GM13976 (cell line): ENCODE measurements around the gene GPHN.
"Not testable (repeated sequence)": the region's sequence is repeated elsewhere in the genome, so short reads cannot be mapped to it uniquely, and the experiment has no call there.

Source experiments
- DNase-seq: peaks from one replicate; pipeline ENCODE4 v3.0.0; 2012; ENCODE audit warnings: low spot score
- in situ Hi-C: fragments of 300-500 bp; cut with MboI; formaldehyde crosslinking; loops from one replicate; pipeline ENCODE4 v1.12.0; 2022; ENCODE audit warnings: low sequenced_read_pairs, mixed read lengths, inconsistent platforms; ENCODE audit not compliant: unreplicated experiment
- TF ChIP-seq, protein P1 (sequence below): IDR thresholded peaks from 2 replicates; pipeline ENCODE4 v1.5.1; 2012; ENCODE audit warnings: borderline replicate concordance, mild to moderate bottlenecking; ENCODE audit not compliant: insufficient read depth; ENCODE audit errors: extremely low read depth, missing control alignments, control extremely low read depth

Gene GPHN

DNA sequence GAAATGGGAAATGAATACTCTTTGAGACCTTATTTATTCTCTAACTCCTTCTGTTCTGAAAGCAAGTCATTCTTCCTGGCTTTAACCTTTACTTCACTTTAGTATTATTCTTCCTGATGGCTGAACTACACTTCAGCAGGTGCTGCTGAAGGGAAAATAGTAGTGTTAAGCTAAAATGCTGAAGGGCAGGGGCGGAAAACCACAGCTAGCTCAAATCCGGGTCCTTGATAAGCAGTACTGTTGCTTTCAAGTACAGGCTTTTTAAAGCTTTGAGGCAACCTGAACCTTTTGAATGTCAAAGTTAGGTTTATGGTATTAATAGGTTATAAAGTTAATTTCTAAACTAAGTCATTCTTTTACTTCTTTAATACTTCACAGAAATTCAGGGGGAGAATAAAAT is 11.0 kb upstream of the GPHN start:
- TF ChIP-seq, protein P1, sequence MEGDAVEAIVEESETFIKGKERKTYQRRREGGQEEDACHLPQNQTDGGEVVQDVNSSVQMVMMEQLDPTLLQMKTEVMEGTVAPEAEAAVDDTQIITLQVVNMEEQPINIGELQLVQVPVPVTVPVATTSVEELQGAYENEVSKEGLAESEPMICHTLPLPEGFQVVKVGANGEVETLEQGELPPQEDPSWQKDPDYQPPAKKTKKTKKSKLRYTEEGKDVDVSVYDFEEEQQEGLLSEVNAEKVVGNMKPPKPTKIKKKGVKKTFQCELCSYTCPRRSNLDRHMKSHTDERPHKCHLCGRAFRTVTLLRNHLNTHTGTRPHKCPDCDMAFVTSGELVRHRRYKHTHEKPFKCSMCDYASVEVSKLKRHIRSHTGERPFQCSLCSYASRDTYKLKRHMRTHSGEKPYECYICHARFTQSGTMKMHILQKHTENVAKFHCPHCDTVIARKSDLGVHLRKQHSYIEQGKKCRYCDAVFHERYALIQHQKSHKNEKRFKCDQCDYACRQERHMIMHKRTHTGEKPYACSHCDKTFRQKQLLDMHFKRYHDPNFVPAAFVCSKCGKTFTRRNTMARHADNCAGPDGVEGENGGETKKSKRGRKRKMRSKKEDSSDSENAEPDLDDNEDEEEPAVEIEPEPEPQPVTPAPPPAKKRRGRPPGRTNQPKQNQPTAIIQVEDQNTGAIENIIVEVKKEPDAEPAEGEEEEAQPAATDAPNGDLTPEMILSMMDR, result no peak
- in situ Hi-C loops, result loop anchor here (25.0 kb wide), 1 partner anchor 640 kb away; no protein-coding TSS in a partner anchor
- no peak for DNase-seq

DNA sequence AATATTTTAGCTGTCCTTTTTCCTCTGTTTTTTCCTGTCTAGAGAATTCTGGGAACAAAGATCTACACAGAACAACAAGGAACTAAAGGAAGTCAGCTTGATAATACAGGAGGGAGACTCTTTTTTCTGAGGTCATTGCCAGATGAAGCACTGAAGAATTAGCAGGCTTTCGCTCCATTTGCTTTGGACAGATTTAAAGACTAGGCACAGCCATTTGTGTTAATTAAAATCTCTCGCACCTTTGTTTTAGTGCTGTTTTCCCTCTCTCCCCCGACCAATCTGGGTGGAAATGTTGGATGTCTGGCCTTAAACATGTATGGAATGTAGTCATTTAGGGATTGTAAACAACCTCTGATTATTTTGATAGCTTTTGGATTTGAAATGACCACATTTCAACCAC is 9.6 kb upstream of the GPHN start:
- no peak for DNase-seq
- in situ Hi-C loops, result loop anchor here (25.0 kb wide), 1 partner anchor 639 kb away; no protein-coding TSS in a partner anchor
- TF ChIP-seq, protein P1, result no peak

- DNase-seq, result no peak
- TF ChIP-seq, protein P1, result no peak
- in situ Hi-C loops, result no loop called here
These were observed 6.4 kb upstream of the GPHN start for GRCh38 chr14:66501592-66501991.

- DNase-seq, in situ Hi-C loops: not testable (repeated sequence)
These were observed 5.1 kb upstream of the GPHN start for GRCh38 chr14:66502836-66503235.

DNA sequence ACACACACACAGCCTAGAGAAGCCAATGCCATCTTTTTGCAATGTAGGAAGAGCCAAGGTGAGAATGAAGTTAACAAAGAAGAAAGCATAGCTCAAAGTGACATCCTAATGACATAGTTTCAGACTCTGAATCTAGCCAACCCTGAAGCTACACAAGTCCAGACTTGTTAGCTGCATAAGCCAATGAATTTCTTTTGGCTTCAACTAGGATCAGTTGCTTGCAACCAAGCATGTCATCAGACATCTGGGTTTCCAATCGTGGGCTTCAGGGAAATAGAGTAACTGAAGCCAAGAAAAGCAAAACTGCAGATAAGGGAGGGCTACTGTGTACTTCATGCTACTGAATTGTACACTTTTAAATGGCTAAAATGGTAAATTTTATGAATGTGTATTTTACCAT is 4.4 kb upstream of the GPHN start:
- TF ChIP-seq, protein P1, result no peak
- in situ Hi-C loops, result no loop called here
- no peak for DNase-seq

DNA sequence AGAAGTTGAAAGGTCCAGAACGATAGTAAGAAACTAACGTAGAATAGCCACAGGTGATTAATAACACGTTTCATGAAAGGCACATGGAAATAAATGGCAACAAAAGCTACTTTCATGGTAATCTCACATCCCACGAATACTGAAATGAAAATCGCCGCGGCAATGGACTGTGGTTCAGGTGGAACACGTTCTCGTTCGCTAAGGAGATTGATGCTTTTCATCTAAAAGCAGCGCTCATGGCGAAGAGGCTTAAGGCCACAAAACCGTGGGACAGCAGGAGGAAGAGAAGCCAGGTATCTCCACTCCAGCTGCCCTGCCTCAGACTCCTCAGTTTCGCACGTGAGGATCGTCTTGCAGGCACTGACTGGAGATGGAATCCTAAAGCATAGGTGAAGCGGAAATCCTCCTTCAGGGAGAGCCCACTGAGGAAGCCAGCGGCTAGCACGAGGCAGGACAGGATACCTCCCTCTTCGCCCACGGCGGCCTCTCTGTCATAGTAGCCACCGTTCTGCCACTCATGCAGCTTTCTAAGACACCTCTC is 696 bp upstream of the GPHN start:
- no peak for DNase-seq
- TF ChIP-seq, protein P1, result no peak
- in situ Hi-C loops, result no loop called here

DNA sequence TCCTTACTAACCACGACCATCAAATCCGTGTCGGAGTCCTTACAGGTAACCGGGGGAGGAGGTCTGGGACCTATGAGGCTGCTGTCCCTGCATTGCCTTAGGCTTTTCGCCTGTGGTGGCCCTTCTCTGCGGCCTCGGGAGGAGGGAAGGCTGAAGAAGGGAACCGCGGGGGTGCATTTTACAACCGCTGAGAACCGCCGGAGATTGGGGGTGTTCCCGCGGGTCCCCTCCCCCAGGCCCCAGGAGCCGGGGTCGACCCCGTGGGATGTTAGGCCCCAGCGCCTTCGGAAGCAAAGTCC is 549 bp downstream of the GPHN start:
- in situ Hi-C loops, result no loop called here
- TF ChIP-seq, protein P1, result no peak
- no peak for DNase-seq
